GM12873 (cell line): ENCODE results near the gene DDR2.

Experiments used
- CTCF ChIP-seq: IDR thresholded peaks from 2 replicates; pipeline ENCODE4 v1.5.1; 2012; ENCODE audit warnings: low read depth, mild to moderate bottlenecking, moderate library complexity, low read length, control low read depth; ENCODE audit not compliant: insufficient read depth; ENCODE audit errors: missing control alignments

The DDR2 gene

GRCh38 chr1:162666006-162666645, 33.9 kb downstream of the DDR2 start:
- TF ChIP-seq CTCF, result no peak

- no peak for TF ChIP-seq CTCF
Observed at GRCh38 chr1:162667381-162668080, 35.3 kb downstream of the DDR2 start.

GRCh38 chr1:162670928-162671663, 38.8 kb downstream of the DDR2 start:
- no peak for TF ChIP-seq CTCF

GRCh38 chr1:162671664-162672410, 39.6 kb downstream of the DDR2 start:
- TF ChIP-seq CTCF, result no peak

- no peak for TF ChIP-seq CTCF
Observed at GRCh38 chr1:162672622-162673260, 40.5 kb downstream of the DDR2 start.

- TF ChIP-seq CTCF, result no peak
Observed at GRCh38 chr1:162674034-162674608, 41.9 kb downstream of the DDR2 start.
